Activated CD8-positive, alpha-beta memory T cell treated with anti-CD3 and anti-CD28 coated beads, Interleukin-2, amount 10 ng/mL, durations not matched to agents 7 days and 5 days (primary cell): ENCODE results near the gene HAVCR1. TPM values are rescaled to one million over a fixed set of nuclear protein-coding genes. Genes with fewer than 3 reads are reported as not detected.
A peak's percentile ranks its signal among the peaks of the same experiment; 100 is the strongest.
"Not testable (repeated sequence)": the region's sequence is repeated elsewhere in the genome, so short reads cannot be mapped to it uniquely, and the experiment has no call there.

ENCODE experiments used
- ATAC-seq: fragments of 150-1000 bp; cut with Tn5 transposase; one replicate; pipeline ENCODE4 v1.10.0; 2021; ENCODE audit warnings: moderate library complexity
- CTCF ChIA-PET: fragments of 350-600 bp; sonication (Branson Sonifier 250); formaldehyde crosslinking; loops from one replicate; lab custom pipeline; 2021; ENCODE audit warnings: antibody characterized with exemption; lab: Charles Lee
- DNase-seq: peaks from one replicate; pipeline ENCODE4 v3.0.0-alpha.2; 2020
- H3K27ac Mint-ChIP-seq: one replicate; pipeline ENCODE4 v1.8.0; 2021; ENCODE audit warnings: mild to moderate bottlenecking, mixed read lengths
- H3K27me3 Mint-ChIP-seq: one replicate; pipeline ENCODE4 v1.8.0; 2021; ENCODE audit warnings: mixed read lengths
- H3K36me3 Mint-ChIP-seq: one replicate; pipeline ENCODE4 v1.8.0; 2021; ENCODE audit warnings: mild to moderate bottlenecking, mixed read lengths
- H3K4me1 Mint-ChIP-seq: one replicate; pipeline ENCODE4 v1.8.0; 2021; ENCODE audit warnings: mixed read lengths
- H3K4me3 Mint-ChIP-seq: one replicate; pipeline ENCODE4 v1.8.0; 2021; ENCODE audit warnings: mild to moderate bottlenecking, moderate library complexity, mixed read lengths
- H3K9me3 Mint-ChIP-seq: one replicate; pipeline ENCODE4 v1.8.0; 2022; ENCODE audit warnings: low read depth, mixed read lengths
- total RNA-seq, 2 experiments: library from RNA; stranded (reverse); gene quantifications; one replicate each; pipeline ENCODE4 v1.2.3, GENCODE V29; 2021

Gene HAVCR1
- total RNA-seq, 2 experiments from 2014 or later: 2.2 to 2.7 TPM

GRCh38 chr5:157067005-157067404 lies 8.1 kb upstream of the HAVCR1 start:
- CTCF ChIA-PET: no interaction called here
- no peak overlapping the region for H3K4me3 Mint-ChIP-seq
- H3K9me3 Mint-ChIP-seq: no peaks in the 10 kb centered on the region
- H3K27me3 Mint-ChIP-seq: no peaks in the 10 kb centered on the region
- peaks cover 11% of the 10 kb centered on the region for H3K4me1 Mint-ChIP-seq
- no peak overlapping the region for H3K27ac Mint-ChIP-seq
- DNase-seq (no peak), ATAC-seq (no peak)
- peaks cover 8% of the 10 kb centered on the region for H3K36me3 Mint-ChIP-seq

GRCh38 chr5:157066080-157066479 lies 7.2 kb upstream of the HAVCR1 start:
- Mint-ChIP-seq H3K4me3 (no peak overlapping the region), H3K36me3 (peaks cover 8% of the 10 kb centered on the region), H3K9me3 (no peaks in the 10 kb centered on the region), H3K27me3 (no peaks in the 10 kb centered on the region), H3K27ac (no peak overlapping the region), H3K4me1 (peaks cover 5% of the 10 kb centered on the region)
- no peak for ATAC-seq
- CTCF ChIA-PET: interaction anchor here (0.8 to 1.1 kb wide), 2 partner anchors 12 to 14 kb away, joined by 3 read pairs; no protein-coding TSS in a partner anchor
- no peak for DNase-seq

- no peak for ATAC-seq
Observed at GRCh38 chr5:157063776-157064430, 5.0 kb upstream of the HAVCR1 start.

GRCh38 chr5:157059891-157060290 lies 975 bp upstream of the HAVCR1 start:
- Mint-ChIP-seq H3K27me3 (no peaks in the 10 kb centered on the region), H3K4me3 (no peak overlapping the region), H3K36me3 (peaks cover 5% of the 10 kb centered on the region), H3K9me3 (no peaks in the 10 kb centered on the region), H3K27ac (no peak overlapping the region), H3K4me1 (no peaks in the 10 kb centered on the region)
- ATAC-seq (no peak), DNase-seq (no peak)
- CTCF ChIA-PET: interaction anchor here (1.3 kb wide), 1 partner anchor 73 kb away, joined by 4 read pairs; no protein-coding TSS in a partner anchor

More at GRCh38 chr5:157063776-157064430, 5.0 kb upstream of the HAVCR1 start:
- Mint-ChIP-seq H3K36me3 (peaks cover 8% of the 10 kb centered on the region), H3K27me3 (no peaks in the 10 kb centered on the region), H3K27ac (no peak overlapping the region), H3K9me3 (no peaks in the 10 kb centered on the region), H3K4me3 (no peak overlapping the region), H3K4me1 (peaks cover 5% of the 10 kb centered on the region)
- no peak for DNase-seq
- CTCF ChIA-PET: interaction anchor here (1.0 kb wide), 1 partner anchor 8 kb away, joined by 3 read pairs; no protein-coding TSS in a partner anchor

GRCh38 chr5:157057459-157058370 lies 1.2 kb downstream of the HAVCR1 start:
- H3K36me3 Mint-ChIP-seq: peaks cover 3% of the 10 kb centered on the region
- no peaks in the 10 kb centered on the region for H3K4me1 Mint-ChIP-seq
- CTCF ChIA-PET: no interaction called here
- no peak for DNase-seq
- H3K9me3 Mint-ChIP-seq: no peaks in the 10 kb centered on the region
- H3K4me3 Mint-ChIP-seq: no peak overlapping the region
- ATAC-seq: no peak
- H3K27me3 Mint-ChIP-seq: no peaks in the 10 kb centered on the region
- H3K27ac Mint-ChIP-seq: no peak overlapping the region

- H3K36me3 Mint-ChIP-seq, H3K27me3 Mint-ChIP-seq, H3K27ac Mint-ChIP-seq, CTCF ChIA-PET, H3K9me3 Mint-ChIP-seq, H3K4me1 Mint-ChIP-seq, H3K4me3 Mint-ChIP-seq, ATAC-seq, DNase-seq: not testable (repeated sequence)
Observed at GRCh38 chr5:157056848-157057247, 2.1 kb downstream of the HAVCR1 start.

- Mint-ChIP-seq H3K27ac (no peak overlapping the region), H3K4me1 (peaks cover 17% of the 10 kb centered on the region), H3K9me3 (no peaks in the 10 kb centered on the region), H3K27me3 (no peaks in the 10 kb centered on the region), H3K36me3 (peaks cover 4% of the 10 kb centered on the region), H3K4me3 (no peak overlapping the region)
- CTCF ChIA-PET: interaction anchor here (1.2 to 1.4 kb wide), 2 partner anchors 23 to 38 kb away, joined by 3 read pairs; no protein-coding TSS in a partner anchor
- ATAC-seq (no peak), DNase-seq (no peak)
Observed at GRCh38 chr5:157051604-157052245, 7.2 kb downstream of the HAVCR1 start.

GRCh38 chr5:157050050-157050449 lies 8.9 kb downstream of the HAVCR1 start:
- DNase-seq: no peak
- peaks cover 17% of the 10 kb centered on the region for H3K4me1 Mint-ChIP-seq
- H3K27me3 Mint-ChIP-seq: no peaks in the 10 kb centered on the region
- H3K9me3 Mint-ChIP-seq: no peaks in the 10 kb centered on the region
- peak; percentile 47 for ATAC-seq
- peak overlapping the region; percentile 46 for H3K4me3 Mint-ChIP-seq
- H3K36me3 Mint-ChIP-seq: peaks cover 4% of the 10 kb centered on the region
- peak overlapping the region; percentile 26 for H3K27ac Mint-ChIP-seq
- CTCF ChIA-PET: interaction anchor here (1.2 kb wide), 1 partner anchor 40 kb away, joined by 3 read pairs; no protein-coding TSS in a partner anchor

- Mint-ChIP-seq H3K4me3 (peak overlapping the region; percentile 46), H3K27ac (peak overlapping the region; percentile 26), H3K9me3 (no peaks in the 10 kb centered on the region), H3K27me3 (no peaks in the 10 kb centered on the region), H3K36me3 (peaks cover 4% of the 10 kb centered on the region), H3K4me1 (peaks cover 18% of the 10 kb centered on the region)
- ATAC-seq: no peak
- DNase-seq: no peak
- CTCF ChIA-PET: interaction anchor here (1.0 kb wide), 1 partner anchor 12 kb away, joined by 3 read pairs; no protein-coding TSS in a partner anchor
Observed at GRCh38 chr5:157049605-157050004, 9.3 kb downstream of the HAVCR1 start.

- Mint-ChIP-seq H3K4me3 (no peak overlapping the region), H3K27ac (no peak overlapping the region), H3K9me3 (no peaks in the 10 kb centered on the region), H3K4me1 (peaks cover 20% of the 10 kb centered on the region), H3K36me3 (peaks cover 4% of the 10 kb centered on the region), H3K27me3 (no peaks in the 10 kb centered on the region)
- ATAC-seq: no peak
- CTCF ChIA-PET: interaction anchor here (0.9 kb wide), 1 partner anchor 84 kb away, joined by 3 read pairs; no protein-coding TSS in a partner anchor
- DNase-seq: no peak
Observed at GRCh38 chr5:157047898-157048297, 11.0 kb downstream of the HAVCR1 start.

- H3K9me3 Mint-ChIP-seq, DNase-seq, CTCF ChIA-PET, H3K27ac Mint-ChIP-seq, ATAC-seq, H3K27me3 Mint-ChIP-seq, H3K36me3 Mint-ChIP-seq, H3K4me3 Mint-ChIP-seq: not testable (repeated sequence)
- H3K4me1 Mint-ChIP-seq: peaks cover 20% of the 10 kb centered on the region
Observed at GRCh38 chr5:157047016-157047415, 11.9 kb downstream of the HAVCR1 start.

GRCh38 chr5:157046041-157046440 lies 12.9 kb downstream of the HAVCR1 start:
- no peak overlapping the region for H3K27ac Mint-ChIP-seq
- no peak for DNase-seq

GRCh38 chr5:157045601-157046000 lies 13.3 kb downstream of the HAVCR1 start:
- CTCF ChIA-PET: interaction anchor here (0.6 to 0.9 kb wide), 2 partner anchors 18 to 581 kb away, joined by 3 read pairs; no protein-coding TSS in a partner anchor
- peaks cover 18% of the 10 kb centered on the region for H3K4me1 Mint-ChIP-seq
- no peaks in the 10 kb centered on the region for H3K27me3 Mint-ChIP-seq
- DNase-seq: no peak
- no peak overlapping the region for H3K4me3 Mint-ChIP-seq
- no peaks in the 10 kb centered on the region for H3K9me3 Mint-ChIP-seq
- H3K36me3 Mint-ChIP-seq: peaks cover 4% of the 10 kb centered on the region
- no peak for ATAC-seq
- no peak overlapping the region for H3K27ac Mint-ChIP-seq

More at GRCh38 chr5:157046041-157046440, 12.9 kb downstream of the HAVCR1 start:
- no peaks in the 10 kb centered on the region for H3K27me3 Mint-ChIP-seq
- no peak overlapping the region for H3K4me3 Mint-ChIP-seq
- CTCF ChIA-PET: interaction anchor here (0.6 to 0.9 kb wide), 2 partner anchors 19 to 580 kb away, joined by 3 read pairs; no protein-coding TSS in a partner anchor
- H3K4me1 Mint-ChIP-seq: peaks cover 20% of the 10 kb centered on the region
- H3K36me3 Mint-ChIP-seq: peaks cover 4% of the 10 kb centered on the region
- no peaks in the 10 kb centered on the region for H3K9me3 Mint-ChIP-seq
- ATAC-seq: peak; percentile 45
